ENCODE data around the gene ADGRG1. TPM values are rescaled to one million over a fixed set of nuclear protein-coding genes. Genes with fewer than 3 reads are reported as not detected.

The ADGRG1 gene
- total RNA-seq, 2 experiments from 2014 or later: not detected

- Histone ChIP-seq H3K27ac (ENCODE audit: low read depth, low read length, poor library complexity, severe bottlenecking) (no peak overlapping the region), H3K4me1 (ENCODE audit: insufficient read depth, low read length, poor library complexity, severe bottlenecking) (no peaks in the 10 kb centered on the region), H3K9me2 (ENCODE audit: insufficient read depth, low read length) (no peaks in the 10 kb centered on the region), H3K36me3 (ENCODE audit: insufficient read depth, low read length) (no peaks in the 10 kb centered on the region), H4K20me1 (ENCODE audit: insufficient read depth, low read length) (no peaks in the 10 kb centered on the region), H3K4me2 (ENCODE audit: low read length) (no peak overlapping the region), H2AFZ (ENCODE audit: low read length) (no peak overlapping the region), H3K4me3 (ENCODE audit: low read depth, low read length, poor library complexity, severe bottlenecking) (no peak overlapping the region), H3K79me2 (ENCODE audit: insufficient read depth, low read depth, low read length) (no peaks in the 10 kb centered on the region), H3K9me3 (ENCODE audit: low read length) (no peaks in the 10 kb centered on the region)
- intact Hi-C loops (cut with micrococcal nuclease; ENCODE audit: unreplicated experiment): no loop called here
- BruUV-seq (replicated peaks): no TSS peak
- TF ChIP-seq EZH2phosphoT487 (IDR thresholded peaks at IDR 0.05; ENCODE audit: borderline replicate concordance, low read depth, low read length) (no peak), CTCF (conservative IDR thresholded peaks at IDR 0.05; ENCODE audit: low read length) (no peak)
- ChIA-PET POLR2A (no interaction called here), CTCF (ENCODE audit: unreplicated experiment) (no interaction called here)
- no peak for DNase-seq (ENCODE audit: low spot score)
Observed at GRCh38 chr16:57624044-57624688, 4.3 kb upstream of the ADGRG1 start.

GRCh38 chr16:57624806-57625500 is 3.5 kb upstream of the ADGRG1 start:
- H3K4me3 ChIP-seq (ENCODE audit: low read depth, low read length, poor library complexity, severe bottlenecking): no peak overlapping the region
- H2AFZ ChIP-seq (ENCODE audit: low read length): no peak overlapping the region
- no peaks in the 10 kb centered on the region for H3K36me3 ChIP-seq (ENCODE audit: insufficient read depth, low read length)
- H3K9me2 ChIP-seq (ENCODE audit: insufficient read depth, low read length): no peaks in the 10 kb centered on the region
- ChIA-PET CTCF (ENCODE audit: unreplicated experiment) (no interaction called here), POLR2A (no interaction called here)
- H3K27ac ChIP-seq (ENCODE audit: low read depth, low read length, poor library complexity, severe bottlenecking): no peak overlapping the region
- DNase-seq (ENCODE audit: low spot score): no peak
- no peak overlapping the region for H3K4me2 ChIP-seq (ENCODE audit: low read length)
- no peak for TF ChIP-seq CTCF (conservative IDR thresholded peaks at IDR 0.05; ENCODE audit: low read length)
- no peak for TF ChIP-seq EZH2phosphoT487 (IDR thresholded peaks at IDR 0.05; ENCODE audit: borderline replicate concordance, low read depth, low read length)
- no peaks in the 10 kb centered on the region for H3K9me3 ChIP-seq (ENCODE audit: low read length)
- no peaks in the 10 kb centered on the region for H4K20me1 ChIP-seq (ENCODE audit: insufficient read depth, low read length)
- no TSS peak for BruUV-seq (replicated peaks)
- intact Hi-C loops (cut with micrococcal nuclease; ENCODE audit: unreplicated experiment): no loop called here
- H3K79me2 ChIP-seq (ENCODE audit: insufficient read depth, low read depth, low read length): no peaks in the 10 kb centered on the region
- H3K4me1 ChIP-seq (ENCODE audit: insufficient read depth, low read length, poor library complexity, severe bottlenecking): no peaks in the 10 kb centered on the region

All from OCI-LY7 (cell line).